Panc1 (cell line): ENCODE measurements around the gene AURKAIP1. TPM values are rescaled to one million over a fixed set of nuclear protein-coding genes. Genes with fewer than 3 reads are reported as not detected.

Experiments used
- ATAC-seq: fragments of 200-7000 bp; cut with Tn5 transposase; 2 replicates; pipeline ENCODE4 v1.9.1; 2020; ENCODE audit warnings: mild to moderate bottlenecking, moderate library complexity
- BruUV-seq: library from RNA; stranded (reverse); fragments of 400-500 nt; replicated peaks from 2 replicates; lab custom pipeline; 2021; lab: Mats Ljungman, UMichigan
- CTCF ChIA-PET: fragments of 300-600 bp; sonication (Branson Sonifier 250); formaldehyde crosslinking; loops from one replicate; lab custom pipeline; 2022; ENCODE audit warnings: antibody characterized with exemption; lab: Charles Lee
- POLR2A ChIA-PET: fragments of 300-600 bp; sonication (Branson Sonifier 250); formaldehyde crosslinking; loops from one replicate; lab custom pipeline; 2022; ENCODE audit warnings: antibody characterized with exemption; lab: Charles Lee
- DNase-seq: peaks from one replicate; pipeline ENCODE4 v3.0.0-alpha.2; 2010; ENCODE audit warnings: low read depth, low spot score
- H3K27ac ChIP-seq: 2 replicates; pipeline ENCODE4 v1.5.1; 2011; ENCODE audit warnings: mild to moderate bottlenecking, low read length, inconsistent platforms
- H3K27me3 ChIP-seq: fragments of 200-500 bp; sonication (Bioruptor generic); 2 replicates; pipeline ENCODE4 v1.6.0; 2014; ENCODE audit warnings: low read length, inconsistent platforms; ENCODE audit not compliant: control insufficient read depth, insufficient read depth
- H3K36me3 ChIP-seq: fragments of 200-500 bp; sonication (Bioruptor generic); 2 replicates; pipeline ENCODE4 v1.5.1; 2014; ENCODE audit warnings: inconsistent platforms, mild to moderate bottlenecking, low read length, moderate library complexity; ENCODE audit not compliant: control insufficient read depth, insufficient read depth
- H3K4me1 ChIP-seq: 2 replicates; pipeline ENCODE4 v1.5.1; 2011; ENCODE audit warnings: inconsistent platforms, mild to moderate bottlenecking, low read length, moderate library complexity; ENCODE audit not compliant: control insufficient read depth, insufficient read depth
- H3K4me3 ChIP-seq, 2 experiments: 2 replicates each; pipeline ENCODE4 v1.5.1; 2011 to 2012; ENCODE audit warnings: low read depth in 2 of 2, low read length in 2 of 2, mild to moderate bottlenecking in 2 of 2, inconsistent platforms in 1 of 2, moderate library complexity in 1 of 2
- H3K9me3 ChIP-seq: fragments of 200-500 bp; sonication (Bioruptor generic); 2 replicates; pipeline ENCODE4 v1.5.1; 2014; ENCODE audit warnings: low read depth, mild to moderate bottlenecking, inconsistent platforms, low read length, moderate library complexity; ENCODE audit not compliant: control insufficient read depth, insufficient read depth
- CTCF ChIP-seq: fragments of 450-650 bp; IDR thresholded peaks from 2 replicates; pipeline ENCODE4 v1.5.1; 2017; ENCODE audit warnings: mild to moderate bottlenecking
- POLR2AphosphoS5 ChIP-seq: IDR thresholded peaks from 2 replicates; pipeline ENCODE4 v1.6.1; 2012; ENCODE audit warnings: mild to moderate bottlenecking, low read depth, low read length, moderate library complexity
- REST ChIP-seq, 2 experiments: IDR thresholded peaks; 2 replicates each; pipeline ENCODE4 v1.6.1; 2011 to 2012; ENCODE audit warnings: low read depth in 2 of 2, control low read depth in 1 of 2, low read length in 1 of 2, mild to moderate bottlenecking in 1 of 2, moderate library complexity in 1 of 2; ENCODE audit not compliant: insufficient read depth in 1 of 2
- SIN3A ChIP-seq: IDR thresholded peaks from 2 replicates; pipeline ENCODE4 v1.6.1; 2012; ENCODE audit warnings: low read depth, mild to moderate bottlenecking, low read length, moderate library complexity, borderline replicate concordance; ENCODE audit not compliant: insufficient read depth
- TCF7L2 ChIP-seq: IDR thresholded peaks from 2 replicates; pipeline ENCODE4 v1.6.1; 2011; ENCODE audit warnings: mild to moderate bottlenecking, low read depth, low read length, inconsistent platforms
- in situ Hi-C: cut with HindIII; loops from 2 replicates; pipeline ENCODE4 v1.10.0; 2016; ENCODE audit warnings: low sequenced_read_pairs, low pct_unique_long_range_greater_than_20kb
- intact Hi-C: fragments of 100-400 bp; cut with micrococcal nuclease; formaldehyde crosslinking; loops from one replicate; pipeline ENCODE4 v1.10.0; 2022; ENCODE audit not compliant: unreplicated experiment
- total RNA-seq: library from RNA; stranded (reverse); gene quantifications from one replicate; pipeline ENCODE4 v1.2.1, GENCODE V29; 2021; ENCODE audit not compliant: unreplicated experiment

Gene AURKAIP1
- total RNA-seq, 1 experiment from 2014 or later = 335 TPM

- no peak overlapping the region for H3K4me3 ChIP-seq
- H3K9me3 ChIP-seq = no peaks in the 10 kb centered on the region
- intact Hi-C loops = no loop called here
- H3K27ac ChIP-seq = no peak overlapping the region
- H3K36me3 ChIP-seq = peaks cover 35% of the 10 kb centered on the region
- no TSS peak for BruUV-seq
- H3K27me3 ChIP-seq = no peaks in the 10 kb centered on the region
- no peaks in the 10 kb centered on the region for H3K4me1 ChIP-seq
- DNase-seq = no peak
- no peak for ATAC-seq
- TF ChIP-seq SIN3A = no peak
- TF ChIP-seq POLR2AphosphoS5 = no peak
- no peak for TF ChIP-seq REST (IDR thresholded peaks at IDR 0.05; ENCODE audit: insufficient read depth in 1 of 2, low read depth in 2 of 2, low read length in 1 of 2)
- no peak for TF ChIP-seq TCF7L2
- no peak for TF ChIP-seq CTCF
- in situ Hi-C loops = no loop called here
- POLR2A ChIA-PET = no interaction called here
- CTCF ChIA-PET = no interaction called here
Observed at GRCh38 chr1:1391225-1391624, 16.2 kb upstream of the AURKAIP1 start.

GRCh38 chr1:1390675-1391074, 15.7 kb upstream of the AURKAIP1 start:
- TF ChIP-seq TCF7L2 (no peak), CTCF (no peak), REST (IDR thresholded peaks at IDR 0.05; ENCODE audit: insufficient read depth in 1 of 2, low read depth in 2 of 2, low read length in 1 of 2) (no peak), POLR2AphosphoS5 (no peak), SIN3A (no peak)
- H3K27ac ChIP-seq = no peak overlapping the region
- BruUV-seq = no TSS peak
- H3K36me3 ChIP-seq = peaks cover 38% of the 10 kb centered on the region
- H3K4me1 ChIP-seq = no peaks in the 10 kb centered on the region
- ATAC-seq (no peak), DNase-seq (no peak)
- in situ Hi-C loops = no loop called here
- no peaks in the 10 kb centered on the region for H3K9me3 ChIP-seq
- intact Hi-C loops = no loop called here
- POLR2A ChIA-PET = no interaction called here
- CTCF ChIA-PET = no interaction called here
- no peak overlapping the region for H3K4me3 ChIP-seq
- H3K27me3 ChIP-seq = no peaks in the 10 kb centered on the region
